COLO668 (cell line): ENCODE data around the gene KDR.

Source experiments
- DNase-seq: peaks from one replicate; lab custom pipeline; 2025; ENCODE audit not compliant: unreplicated experiment; lab: John Stamatoyannopoulos, UW

Gene KDR

DNA sequence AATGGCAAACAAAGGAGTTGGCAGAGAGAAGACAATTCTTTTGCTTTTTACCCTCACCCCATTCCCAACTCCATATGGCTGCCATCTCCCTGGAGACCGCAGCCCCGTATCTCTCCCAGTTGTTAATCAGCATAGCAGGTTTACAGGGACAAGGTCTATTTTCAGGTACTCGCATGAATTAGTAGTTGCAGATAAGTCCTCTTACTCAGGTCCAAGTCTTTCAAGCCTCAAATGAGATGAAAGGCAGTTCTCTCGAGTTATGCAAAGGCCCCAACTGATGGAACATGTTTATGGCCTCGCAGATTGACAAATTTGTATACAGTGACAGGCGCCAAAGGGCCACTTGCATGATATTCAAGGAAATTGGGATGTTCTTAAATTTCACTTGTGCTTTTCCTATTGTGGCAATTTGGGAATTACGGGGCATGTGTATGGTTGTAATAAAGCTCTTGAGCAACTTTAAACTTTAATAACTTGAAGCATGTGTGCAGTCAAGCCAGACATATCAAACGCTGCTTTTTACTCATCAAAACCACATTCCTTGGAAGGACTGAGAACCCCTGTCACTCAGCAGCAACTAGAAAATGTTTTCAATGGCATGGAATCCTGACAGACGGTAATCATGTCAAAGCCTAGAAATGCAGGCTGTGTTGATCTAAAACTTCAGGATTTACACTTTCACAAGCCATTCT is 45.1 kb downstream of the KDR start:
- DNase-seq: no peak

GRCh38 chr4:55079451-55080173 is 45.8 kb downstream of the KDR start:
- DNase-seq: no peak

DNA sequence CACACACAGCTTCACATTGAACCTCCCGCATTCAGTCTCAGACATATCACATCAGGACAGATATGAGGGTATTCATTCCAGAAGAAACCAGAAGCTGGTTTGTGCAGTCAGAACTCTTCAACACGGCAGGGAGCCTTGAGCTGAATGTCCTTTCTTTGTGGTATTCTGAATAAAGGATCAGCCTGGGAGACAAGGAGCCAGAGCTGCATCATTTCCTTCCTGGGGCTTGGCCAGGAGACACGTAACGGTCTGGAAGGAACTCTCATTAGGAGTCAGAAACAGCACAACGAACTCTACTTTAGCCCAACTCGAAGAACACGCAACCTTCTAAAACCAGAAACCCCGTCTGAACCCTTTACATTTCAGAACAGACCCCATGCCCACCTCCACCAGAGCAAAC is 46.4 kb downstream of the KDR start:
- no peak for DNase-seq

DNA sequence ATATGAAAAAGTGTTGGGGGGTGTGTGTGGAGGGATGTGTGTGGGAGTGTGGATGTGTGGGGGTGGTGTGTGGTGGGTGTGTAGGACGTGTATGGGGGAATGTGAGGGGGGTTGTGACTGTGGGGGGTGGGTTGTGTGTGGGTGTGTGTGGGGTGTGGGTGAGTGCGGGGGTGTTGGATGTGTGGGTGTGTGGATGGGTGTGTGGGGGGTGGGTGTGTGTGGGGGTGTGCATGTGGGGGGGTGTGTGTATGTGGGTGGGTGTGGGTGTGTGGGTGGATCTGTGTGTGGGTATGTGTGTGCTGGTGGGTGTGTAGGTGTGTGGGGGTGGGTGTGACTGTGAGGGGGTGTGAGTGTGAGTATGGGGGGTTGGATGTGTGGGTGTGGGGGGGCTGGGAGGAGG is 47.8 kb downstream of the KDR start:
- no peak for DNase-seq

DNA sequence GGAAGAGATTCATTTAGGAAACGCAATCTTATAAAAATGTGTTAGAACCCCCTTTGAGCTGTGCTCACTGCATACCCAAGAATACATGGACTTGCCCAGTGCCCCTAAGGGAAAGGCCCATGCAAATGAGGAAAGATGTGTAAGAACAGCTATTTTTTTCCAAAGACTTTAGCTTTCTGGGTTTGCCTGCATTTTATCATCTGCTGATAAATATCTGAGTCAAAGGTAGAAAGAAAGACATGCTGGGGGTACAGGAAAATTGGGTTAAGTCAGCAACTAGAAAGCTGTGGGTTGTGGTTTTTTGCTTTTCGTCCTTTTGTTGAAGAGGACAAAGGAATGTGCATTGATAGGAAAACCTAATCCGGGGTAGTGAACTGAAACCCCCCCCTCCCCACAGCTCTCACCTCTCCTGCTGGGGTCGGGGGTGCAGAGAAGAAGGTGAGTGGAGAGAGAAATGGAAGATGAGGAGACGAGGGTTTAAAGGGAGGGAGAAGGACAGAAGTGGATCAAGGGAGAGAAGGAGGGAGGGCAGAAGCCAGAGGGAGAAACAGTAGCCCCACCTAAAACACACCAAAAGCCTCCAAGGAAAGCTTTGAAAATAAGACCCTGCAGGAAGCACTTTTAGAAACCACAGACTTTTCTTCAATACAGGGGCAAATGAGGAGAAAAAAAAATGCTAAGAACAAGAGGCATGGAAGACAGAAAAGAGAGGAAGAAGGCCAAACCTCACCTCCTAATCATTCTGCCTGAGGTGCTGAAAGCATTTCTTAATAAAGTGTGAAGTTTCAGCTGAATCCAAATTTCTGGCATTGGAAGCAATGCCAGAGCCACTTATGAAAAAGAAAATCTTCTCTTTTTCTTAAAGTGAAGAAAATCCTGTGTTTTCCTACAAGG is 49.3 kb downstream of the KDR start:
- DNase-seq: no peak

DNA sequence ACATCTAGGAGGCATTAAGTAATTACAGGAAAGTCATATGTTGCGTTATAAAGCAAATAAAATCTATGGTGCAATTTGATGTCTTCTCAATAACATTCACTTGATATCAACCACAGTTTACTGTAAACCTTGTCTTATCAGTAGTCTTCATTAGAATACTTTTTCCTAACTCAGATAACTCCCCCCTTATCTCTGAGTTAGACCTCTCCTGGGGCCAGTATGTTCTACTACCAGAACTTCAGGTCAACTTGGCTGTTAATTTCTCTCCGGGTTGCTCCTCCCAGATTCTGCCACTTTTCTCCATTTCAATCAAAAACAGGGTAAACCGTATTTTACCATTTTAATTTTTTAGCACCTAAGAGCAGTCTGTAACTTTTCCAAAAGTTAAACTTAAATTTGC is 50.0 kb downstream of the KDR start:
- no peak for DNase-seq

- DNase-seq: no peak
Observed at GRCh38 chr4:55074386-55074785, 51.0 kb downstream of the KDR start.

- DNase-seq: no peak
Observed at GRCh38 chr4:55071951-55072350, 53.4 kb downstream of the KDR start.

GRCh38 chr4:55069248-55069647 is 56.1 kb downstream of the KDR start:
- no peak for DNase-seq

- DNase-seq: no peak
Observed at GRCh38 chr4:55068522-55068921, 56.9 kb downstream of the KDR start.

DNA sequence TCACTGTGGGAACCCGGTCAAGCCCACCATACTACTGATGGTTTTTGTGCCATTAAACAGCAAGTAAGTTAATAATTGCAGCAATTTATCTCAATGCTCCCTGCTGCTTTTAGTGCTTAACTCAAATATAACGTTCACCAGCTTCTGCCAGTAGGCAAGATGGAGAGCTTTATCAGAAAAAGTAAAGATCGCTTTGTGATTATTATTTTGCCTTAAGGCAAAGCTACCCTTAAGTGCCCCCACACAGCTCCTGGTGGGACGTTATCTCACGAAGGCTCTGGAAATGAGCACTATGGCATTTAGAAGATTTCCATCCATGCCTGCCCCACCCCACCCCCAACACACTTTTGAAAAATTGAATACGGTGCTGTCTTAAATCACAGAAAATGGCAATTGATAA is 59.4 kb downstream of the KDR start:
- no peak for DNase-seq

GRCh38 chr4:55055529-55055928 is 69.9 kb downstream of the KDR start:
- no peak for DNase-seq

- no peak for DNase-seq
Observed at GRCh38 chr4:55051532-55051931, 73.9 kb downstream of the KDR start.

- DNase-seq: no peak
Observed at GRCh38 chr4:55050418-55050950, 74.9 kb downstream of the KDR start.

- DNase-seq: no peak
Observed at GRCh38 chr4:55038176-55038890, 87.1 kb downstream of the KDR start.

GRCh38 chr4:55037728-55038127 is 87.7 kb downstream of the KDR start:
- DNase-seq: no peak

- DNase-seq: no peak
Observed at GRCh38 chr4:55036405-55036804, 89.0 kb downstream of the KDR start.

- no peak for DNase-seq
Observed at GRCh38 chr4:55035892-55036291, 89.5 kb downstream of the KDR start.

GRCh38 chr4:55033296-55033695 is 92.1 kb downstream of the KDR start:
- DNase-seq: no peak

GRCh38 chr4:55032788-55033187 is 92.6 kb downstream of the KDR start:
- no peak for DNase-seq

DNA sequence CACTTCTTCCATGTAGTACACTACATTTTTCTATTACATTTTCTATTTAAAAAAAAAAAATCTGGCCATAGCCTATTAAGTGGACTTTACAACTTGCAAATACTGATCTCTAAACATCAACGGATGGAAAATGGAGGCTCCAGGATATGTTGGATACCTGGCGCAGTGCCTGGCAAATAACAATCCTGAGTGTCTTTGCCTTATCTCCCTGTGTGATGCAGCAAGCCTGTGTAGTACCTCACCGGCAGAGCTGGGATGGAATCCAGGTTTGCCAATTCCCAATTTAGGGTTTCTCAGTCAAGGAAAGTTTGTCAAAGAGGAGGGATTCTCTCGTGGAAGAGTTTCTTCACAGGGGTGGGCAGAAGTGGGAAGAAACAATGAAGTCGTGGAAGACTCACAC is 93.2 kb downstream of the KDR start:
- no peak for DNase-seq
